SHP77 (cell line): ENCODE results near the gene CTXND2.
"Not testable (repeated sequence)": the region's sequence is repeated elsewhere in the genome, so short reads cannot be mapped to it uniquely, and the experiment has no call there.

Experiments used
- DNase-seq, 2 experiments: peaks; one replicate each; lab custom pipeline; 2025; lab: John Stamatoyannopoulos, UW

The CTXND2 gene

DNA sequence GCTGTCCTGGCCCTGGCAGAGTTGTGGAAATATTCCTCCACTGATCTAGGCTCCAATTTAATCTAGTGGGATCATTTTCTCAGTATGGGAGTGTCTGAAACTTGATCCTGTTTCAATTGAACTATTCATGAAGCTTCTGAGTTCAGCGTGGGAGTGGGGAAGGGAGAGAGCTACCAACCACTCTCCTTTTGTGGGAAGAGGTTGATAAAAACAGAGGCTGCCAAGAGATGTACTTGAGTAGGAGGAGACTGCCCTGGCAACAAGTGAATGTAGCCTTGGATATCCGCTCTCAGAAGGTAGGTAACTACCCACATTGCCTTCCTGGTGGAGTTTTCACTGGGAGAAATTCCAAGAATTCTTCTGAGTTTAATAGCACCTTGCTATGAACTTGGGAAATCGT, at the start of gene CTXND2:
Gene CTXND2 (plus strand): TSS at position 119 of the 400 bp plus-strand sequence. CDS start 25,179 bp downstream, outside the sequence.
- no peak for DNase-seq

DNA sequence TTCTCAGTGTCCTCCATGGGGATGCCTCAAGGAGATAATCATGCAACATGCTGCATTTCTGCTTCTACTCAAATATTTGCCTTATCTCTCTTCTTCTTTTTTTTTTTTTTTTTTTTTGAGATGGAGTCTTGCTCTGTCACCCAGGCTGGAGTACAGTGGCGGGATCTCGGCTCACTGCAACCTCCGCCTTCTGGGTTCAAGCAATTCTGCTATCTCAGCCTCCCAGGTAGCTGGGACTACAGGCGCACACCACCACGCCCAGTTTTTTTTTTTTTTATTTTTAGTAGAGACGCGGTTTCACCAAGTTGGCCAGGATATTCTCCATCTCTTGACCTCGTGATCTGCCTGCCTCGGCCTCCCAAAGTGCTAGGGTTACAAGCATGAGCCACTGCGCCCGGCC, 46.1 kb upstream of the CTXND2 start:
- DNase-seq: not testable (repeated sequence)

- no peak for DNase-seq
These were observed 45.3 kb upstream of the CTXND2 start for GRCh38 chr1:150841626-150842025.

- DNase-seq: no peak
These were observed 44.6 kb upstream of the CTXND2 start for GRCh38 chr1:150842343-150842742.

DNA sequence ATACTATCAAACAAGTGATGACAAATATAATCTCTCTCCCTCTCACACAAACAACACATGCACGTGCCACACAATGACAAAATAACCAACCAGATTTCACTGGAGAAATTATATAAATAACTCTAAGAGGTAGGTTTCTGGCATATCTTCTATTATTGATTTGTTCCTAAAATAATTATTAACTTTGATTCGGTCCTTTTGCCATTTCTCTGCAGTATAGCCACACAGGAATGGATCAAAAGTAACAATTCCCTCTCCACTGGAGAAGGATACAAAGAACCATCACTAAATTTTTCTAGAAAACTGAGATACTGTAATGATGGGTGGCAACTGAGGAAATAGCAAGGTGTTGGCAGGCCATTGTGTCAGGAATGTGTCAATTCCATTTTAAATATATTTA, 44.0 kb upstream of the CTXND2 start:
- no peak for DNase-seq

- no peak for DNase-seq
These were observed 43.5 kb upstream of the CTXND2 start for GRCh38 chr1:150843474-150843873.

- DNase-seq: no peak
These were observed 40.3 kb upstream of the CTXND2 start for GRCh38 chr1:150846473-150847146.

- not testable (repeated sequence) for DNase-seq
These were observed 36.1 kb upstream of the CTXND2 start for GRCh38 chr1:150850801-150851362.

- not testable (repeated sequence) for DNase-seq
These were observed 34.2 kb upstream of the CTXND2 start for GRCh38 chr1:150852734-150853133.

- no peak for DNase-seq
These were observed 23.2 kb upstream of the CTXND2 start for GRCh38 chr1:150863724-150864123.

GRCh38 chr1:150864200-150864599, 22.7 kb upstream of the CTXND2 start:
- not testable (repeated sequence) for DNase-seq

DNA sequence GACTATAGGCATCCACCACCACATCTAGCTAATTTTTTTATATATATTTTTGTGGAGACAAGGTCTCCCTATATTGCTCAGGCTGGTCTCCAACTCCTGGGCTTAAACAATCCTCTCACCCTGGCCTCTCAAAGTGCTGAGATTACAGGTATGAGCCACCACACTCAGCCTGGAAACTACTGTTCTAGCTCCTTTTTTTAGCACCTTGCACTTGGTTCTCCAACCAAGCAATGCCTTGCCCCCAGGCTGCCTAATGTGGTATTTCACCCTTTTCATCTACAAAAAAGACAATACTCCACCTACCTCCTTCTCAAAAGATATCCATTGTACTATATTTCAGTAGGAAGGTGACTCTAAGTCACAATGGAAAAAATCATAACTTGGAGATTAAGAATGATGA, 17.3 kb upstream of the CTXND2 start:
- DNase-seq: no peak

- no peak for DNase-seq
These were observed 14.4 kb upstream of the CTXND2 start for GRCh38 chr1:150872572-150872971.

DNA sequence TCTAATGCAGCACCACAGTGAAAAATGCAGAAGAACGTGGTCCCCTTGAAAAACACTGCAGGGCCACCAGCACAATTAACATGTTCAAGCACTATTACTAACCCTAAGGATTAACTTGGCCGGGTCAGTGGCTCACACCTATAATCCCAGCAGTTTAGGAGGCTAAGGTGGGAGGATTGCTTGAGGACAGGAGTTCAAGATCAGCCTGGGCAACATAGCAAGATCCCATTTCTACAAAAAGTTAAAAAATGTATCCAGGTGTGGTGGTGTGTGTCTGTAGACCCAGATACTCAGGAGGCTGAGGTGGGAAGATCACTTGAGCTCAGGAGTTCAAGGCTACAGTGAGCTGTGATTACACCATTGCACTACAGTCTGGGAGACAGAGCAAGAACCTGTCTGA, 13.4 kb upstream of the CTXND2 start:
- DNase-seq: no peak

DNA sequence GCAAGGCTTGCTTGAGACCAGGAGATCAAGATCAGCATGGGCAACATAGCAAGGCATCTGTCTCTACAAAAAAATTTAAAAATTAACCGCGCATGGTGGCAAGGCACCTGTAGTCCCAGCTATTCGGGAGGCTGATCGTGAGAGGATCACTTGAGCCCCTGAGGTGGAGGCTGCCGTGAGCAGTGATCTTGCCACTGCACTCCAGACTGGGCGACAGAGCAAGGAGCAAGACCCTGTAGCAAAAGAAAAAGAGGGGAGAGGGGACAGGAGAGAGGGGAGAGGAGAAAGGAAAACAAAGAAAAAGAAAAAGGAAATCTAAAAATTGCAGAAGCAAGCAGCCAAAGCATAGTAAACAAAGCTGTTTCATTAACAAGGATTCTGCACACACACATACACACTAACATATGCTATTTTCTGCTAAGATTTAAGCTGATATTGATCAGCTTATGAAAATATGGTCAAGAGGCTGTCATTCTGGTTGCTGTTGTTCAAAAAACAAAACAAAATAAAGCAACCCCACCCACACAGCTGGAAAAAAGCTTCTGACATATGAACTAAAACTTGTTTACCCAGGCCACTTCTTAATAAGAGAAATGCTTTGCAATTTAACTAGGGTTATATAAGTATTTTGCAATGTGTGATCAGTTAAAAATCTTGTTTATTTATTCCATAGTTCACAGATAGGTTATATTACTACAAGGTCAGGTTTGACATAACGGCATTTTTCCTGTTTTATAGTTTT, 12.3 kb upstream of the CTXND2 start:
- DNase-seq: no peak

GRCh38 chr1:150875197-150876118, 11.5 kb upstream of the CTXND2 start:
- peak in 1 of 2 experiments; percentile 50 for DNase-seq

DNA sequence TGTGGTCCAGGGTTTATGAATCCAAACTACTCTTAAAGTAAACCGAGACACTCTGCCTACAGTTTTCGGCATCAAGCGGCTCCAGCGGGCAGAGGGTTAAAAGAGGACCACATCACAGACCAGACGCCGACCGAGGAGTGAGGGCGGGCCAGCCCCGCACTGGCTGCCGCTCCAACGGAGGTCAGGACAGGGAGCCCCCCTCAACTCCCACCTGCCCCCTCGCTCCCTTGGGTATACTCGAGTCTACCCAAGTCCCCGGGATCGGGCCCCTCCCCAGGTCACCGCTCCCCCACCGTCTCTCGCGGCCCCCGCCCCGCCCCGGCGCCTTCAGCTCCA, 10.8 kb upstream of the CTXND2 start:
- peak; percentile 77 to 92 for DNase-seq

GRCh38 chr1:150878931-150879330, 8.0 kb upstream of the CTXND2 start:
- DNase-seq: not testable (repeated sequence)

- DNase-seq: no peak
These were observed 5.4 kb upstream of the CTXND2 start for GRCh38 chr1:150881331-150882070.

GRCh38 chr1:150883121-150883520, 3.8 kb upstream of the CTXND2 start:
- DNase-seq: not testable (repeated sequence)

DNA sequence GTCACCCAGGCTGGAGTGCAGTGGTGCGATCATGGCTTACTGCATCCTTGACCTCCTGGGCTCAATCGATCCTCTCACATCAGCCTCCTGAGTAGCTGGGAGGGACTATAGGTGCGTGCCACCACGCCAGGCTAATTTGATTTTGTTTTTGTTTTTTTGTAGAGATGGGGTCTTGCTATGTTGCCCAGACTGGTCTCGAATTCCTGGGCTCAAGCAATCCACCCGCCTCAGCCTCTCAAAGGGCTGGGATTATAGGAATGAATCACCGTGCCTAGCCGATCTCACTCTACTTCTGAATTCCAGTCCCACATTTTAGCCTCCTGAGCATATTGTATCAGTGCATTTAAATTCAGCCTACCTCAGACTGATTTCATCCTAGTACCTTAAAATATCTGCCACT, 1.8 kb downstream of the CTXND2 start:
- DNase-seq: no peak

GRCh38 chr1:150890033-150890416, 3.1 kb downstream of the CTXND2 start:
- no peak for DNase-seq
